GM23248 (cell line): ENCODE results near the gene TSSK3. TPM values are rescaled to one million over a fixed set of nuclear protein-coding genes. Genes with fewer than 3 reads are reported as not detected.

Experiments used
- DNase-seq: peaks from one replicate; pipeline ENCODE4 v3.0.0-alpha.2; 2015
- H2AFZ ChIP-seq: fragments of 200-600 bp; sonication (generic); 2 replicates; pipeline ENCODE4 v1.6.1; 2016; ENCODE audit warnings: antibody characterized with exemption
- H3F3A ChIP-seq: fragments of 200-600 bp; sonication (generic); 2 replicates; pipeline ENCODE4 v1.6.1; 2016; ENCODE audit warnings: mild to moderate bottlenecking, antibody characterized with exemption, mixed run types; ENCODE audit not compliant: insufficient read depth
- H3K27ac ChIP-seq: fragments of 200-600 bp; sonication (generic); 2 replicates; pipeline ENCODE4 v1.5.1; 2016; ENCODE audit warnings: mild to moderate bottlenecking
- H3K27me3 ChIP-seq: fragments of 200-600 bp; sonication (generic); replicated peaks from 2 replicates; pipeline ENCODE4 v1.6.1; 2016; ENCODE audit warnings: mild to moderate bottlenecking; ENCODE audit not compliant: insufficient read depth
- H3K36me3 ChIP-seq: fragments of 200-600 bp; sonication (generic); 2 replicates; pipeline ENCODE4 v1.6.1; 2016; ENCODE audit warnings: low read depth, mild to moderate bottlenecking
- H3K4me1 ChIP-seq: fragments of 200-600 bp; sonication (generic); 2 replicates; pipeline ENCODE4 v1.6.1; 2016; ENCODE audit warnings: mild to moderate bottlenecking; ENCODE audit not compliant: insufficient read depth
- H3K4me2 ChIP-seq: fragments of 200-600 bp; sonication (generic); one replicate; pipeline ENCODE4 v1.6.1; 2016; ENCODE audit warnings: mild to moderate bottlenecking; ENCODE audit not compliant: unreplicated experiment
- H3K4me3 ChIP-seq: fragments of 200-600 bp; sonication (generic); 2 replicates; pipeline ENCODE4 v1.5.1; 2016; ENCODE audit warnings: mild to moderate bottlenecking
- H3K79me2 ChIP-seq: fragments of 200-600 bp; sonication (generic); 2 replicates; pipeline ENCODE4 v1.6.1; 2016; ENCODE audit warnings: mild to moderate bottlenecking; ENCODE audit not compliant: insufficient read depth
- H3K9ac ChIP-seq: fragments of 200-600 bp; sonication (generic); 2 replicates; pipeline ENCODE4 v1.6.1; 2016; ENCODE audit warnings: mild to moderate bottlenecking
- H3K9me2 ChIP-seq: fragments of 200-600 bp; sonication (generic); 2 replicates; pipeline ENCODE4 v1.6.1; 2016; ENCODE audit warnings: mixed run types, mild to moderate bottlenecking, moderate library complexity; ENCODE audit not compliant: insufficient read depth
- H3K9me3 ChIP-seq: fragments of 200-600 bp; sonication (generic); one replicate; pipeline ENCODE4 v1.6.1; 2017; ENCODE audit warnings: low read depth
- H4K20me1 ChIP-seq: fragments of 200-600 bp; sonication (generic); 2 replicates; pipeline ENCODE4 v1.6.0; 2016; ENCODE audit not compliant: insufficient read depth
- EZH2 ChIP-seq: fragments of 200-600 bp; sonication (generic); IDR thresholded peaks from 2 replicates; pipeline ENCODE4 v1.6.1; 2018; ENCODE audit warnings: antibody characterized with exemption, mild to moderate bottlenecking; ENCODE audit not compliant: insufficient read depth, poor library complexity, severe bottlenecking
- EZH2phosphoT487 ChIP-seq: fragments of 200-600 bp; sonication (generic); IDR thresholded peaks from 2 replicates; pipeline ENCODE4 v1.6.1; 2018; ENCODE audit warnings: antibody characterized with exemption, moderate library complexity, mild to moderate bottlenecking, low read depth; ENCODE audit not compliant: insufficient read depth
- WGBS, 2 experiments: methylation state at CpG; one replicate each; pipeline ENCODE4 v1.1.6; 2015 to 2017; ENCODE audit warnings: low lambda C conversion rate in 2 of 2, low coverage in 1 of 2; ENCODE audit errors: missing lambda C conversion rate in 2 of 2; 5-methylcytosine and 5-hydroxymethylcytosine counted together
- in situ Hi-C: fragments of 300-500 bp; cut with MboI; formaldehyde crosslinking; loops from 2 replicates; pipeline ENCODE4 v1.15.0; 2020
- polyA plus RNA-seq: library from polyadenylated mRNA; unstranded; fragments of >200 nt; fragmentation: Nextera tagmentation; extraction: Ambion mirVana; gene quantifications from 2 replicates; pipeline ENCODE4 v1.2.1, GENCODE V29; 2016
- total RNA-seq: library from RNA; depleted of rRNA; stranded (reverse); fragments of >200 nt; shearing (Covaris generic); gene quantifications from 2 replicates; pipeline ENCODE4 v1.2.3, GENCODE V29; 2014

Gene TSSK3
- total and polyA plus RNA-seq, 2 experiments from 2014 or later, result 0.22 TPM; not detected in 1

- no peak for DNase-seq
Measured at GRCh38 chr1:32341971-32342370, 20.4 kb upstream of the TSSK3 start.

GRCh38 chr1:32342704-32343103 is 19.6 kb upstream of the TSSK3 start:
- Histone ChIP-seq H3K9me3 (no peaks in the 10 kb centered on the region), H2AFZ (no peak overlapping the region), H3K4me3 (no peak overlapping the region), H3K9me2 (no peaks in the 10 kb centered on the region), H4K20me1 (no peaks in the 10 kb centered on the region), H3F3A (peaks cover 9% of the 10 kb centered on the region; the same call in 1 of the 2 replicates), H3K27me3 (no peaks in the 10 kb centered on the region), H3K4me2 (no peak overlapping the region), H3K27ac (no peak overlapping the region), H3K79me2 (no peaks in the 10 kb centered on the region), H3K36me3 (no peaks in the 10 kb centered on the region), H3K4me1 (0 out of 2 replicates have a peak, but pooled peaks cover 3% of the 10 kb centered on the region), H3K9ac (no peak overlapping the region)
- in situ Hi-C loops, result no loop called here
- WGBS, 2 experiments, result 86 to 88% methylated on average over 10 of the region's 10 CpGs
- no peak for DNase-seq
- TF ChIP-seq EZH2, result no peak
- no peak for TF ChIP-seq EZH2phosphoT487

More at GRCh38 chr1:32341971-32342370, 20.4 kb upstream of the TSSK3 start:
- H3K36me3 ChIP-seq, result no peaks in the 10 kb centered on the region
- WGBS, 2 experiments, result 94% methylated on average over 5 of the region's 5 CpGs
- in situ Hi-C loops, result no loop called here
- H3F3A ChIP-seq, result peaks cover 9% of the 10 kb centered on the region; the same call in 1 of the 2 replicates
- no peak overlapping the region for H3K27ac ChIP-seq
- H3K79me2 ChIP-seq, result no peaks in the 10 kb centered on the region
- H4K20me1 ChIP-seq, result no peaks in the 10 kb centered on the region
- TF ChIP-seq EZH2, result no peak
- no peaks in the 10 kb centered on the region for H3K9me3 ChIP-seq
- H3K27me3 ChIP-seq, result no peaks in the 10 kb centered on the region
- peaks cover 8% of the 10 kb centered on the region; the same call in 1 of the 2 replicates for H3K4me1 ChIP-seq
- H3K4me2 ChIP-seq, result no peak overlapping the region
- H3K9me2 ChIP-seq, result no peaks in the 10 kb centered on the region
- no peak overlapping the region for H3K9ac ChIP-seq
- no peak overlapping the region for H2AFZ ChIP-seq
- H3K4me3 ChIP-seq, result no peak overlapping the region

GRCh38 chr1:32345289-32345827 is 17.0 kb upstream of the TSSK3 start:
- H3K9me2 ChIP-seq, result no peaks in the 10 kb centered on the region
- TF ChIP-seq EZH2phosphoT487 (no peak), EZH2 (no peak)
- H3K4me2 ChIP-seq, result no peak overlapping the region
- H3K79me2 ChIP-seq, result no peaks in the 10 kb centered on the region
- H3K27ac ChIP-seq, result no peak overlapping the region
- no peak overlapping the region for H3K9ac ChIP-seq
- in situ Hi-C loops, result no loop called here
- H3K4me3 ChIP-seq, result no peak overlapping the region
- H3K4me1 ChIP-seq, result no peaks in the 10 kb centered on the region
- no peaks in the 10 kb centered on the region for H4K20me1 ChIP-seq
- H3K27me3 ChIP-seq, result no peaks in the 10 kb centered on the region
- no peaks in the 10 kb centered on the region for H3F3A ChIP-seq
- DNase-seq, result no peak
- no peaks in the 10 kb centered on the region for H3K9me3 ChIP-seq
- no peaks in the 10 kb centered on the region for H3K36me3 ChIP-seq
- 78 to 83% methylated on average over 8 of the region's 8 CpGs for WGBS, 2 experiments
- no peak overlapping the region for H2AFZ ChIP-seq

- Histone ChIP-seq H3K27ac (no peak overlapping the region), H2AFZ (no peak overlapping the region), H3K9me2 (no peaks in the 10 kb centered on the region), H3K4me1 (no peaks in the 10 kb centered on the region), H3K4me2 (no peak overlapping the region), H3K27me3 (no peaks in the 10 kb centered on the region), H3K36me3 (no peaks in the 10 kb centered on the region), H3K4me3 (no peak overlapping the region), H3K9me3 (no peaks in the 10 kb centered on the region), H3F3A (no peaks in the 10 kb centered on the region), H3K9ac (no peak overlapping the region), H3K79me2 (no peaks in the 10 kb centered on the region), H4K20me1 (no peaks in the 10 kb centered on the region)
- no peak for DNase-seq
- 76 to 77% methylated on average over 9 of the region's 9 CpGs for WGBS, 2 experiments
- in situ Hi-C loops, result no loop called here
- TF ChIP-seq EZH2 (no peak), EZH2phosphoT487 (no peak)
Measured at GRCh38 chr1:32346532-32347157, 15.7 kb upstream of the TSSK3 start.
